ENCODE measurements around the gene UBALD1.

DNA sequence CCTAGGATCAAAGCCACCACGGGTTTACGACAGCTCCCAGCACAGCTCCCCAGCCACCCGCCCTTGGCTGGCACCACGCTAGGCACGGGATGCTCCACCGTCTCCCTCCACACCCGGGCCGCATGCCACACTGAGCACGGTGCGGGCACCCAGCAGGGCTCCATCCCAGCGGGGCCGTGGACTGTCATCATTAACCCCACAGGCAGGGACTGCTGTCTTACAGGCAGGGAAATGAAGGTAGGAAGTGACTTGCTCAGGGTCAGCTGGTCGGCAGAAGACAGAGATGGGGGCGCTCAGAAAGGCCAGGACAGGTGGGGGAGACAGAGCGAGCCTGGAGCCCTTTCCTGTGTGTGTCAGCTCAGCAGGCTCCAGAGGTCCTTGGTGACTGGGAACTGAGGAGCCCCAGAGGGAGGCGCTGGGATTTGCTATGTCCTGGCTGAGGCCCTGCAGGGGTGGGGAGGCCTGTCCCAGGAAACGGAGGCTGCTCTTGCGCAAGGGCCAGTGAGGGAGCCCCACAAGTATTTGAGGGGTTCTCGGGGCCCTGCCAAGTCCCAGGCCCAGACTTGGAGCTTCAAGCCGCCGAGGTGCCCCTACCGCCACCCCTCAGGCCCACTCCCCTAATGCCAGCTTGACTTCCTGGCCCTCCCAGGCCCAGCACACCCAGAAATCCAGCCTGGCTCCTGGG is 3.2 kb downstream of the UBALD1 start:
- no peak for TF ChIP-seq POLR2A (IDR thresholded peaks at IDR 0.05; ENCODE audit: low read length)
- TF ChIP-seq GATA1 (IDR thresholded peaks at IDR 0.05; ENCODE audit: low read depth, low read length) = no peak

Measured in erythroblast (primary cell).